Activated CD4-positive, alpha-beta T cell treated with anti-CD3 and anti-CD28 coated beads, Interleukin-2, amount 50 U/mL, for 16 hours (primary cell): ENCODE results near the gene SYCP2.
"Not testable (repeated sequence)": the region's sequence is repeated elsewhere in the genome, so short reads cannot be mapped to it uniquely, and the experiment has no call there.

Experiments
- DNase-seq: peaks from one replicate; pipeline ENCODE4 v3.0.0-alpha.2; 2020

The SYCP2 gene

GRCh38 chr20:59902470-59902869 lies 31.0 kb downstream of the SYCP2 start:
- no peak for DNase-seq

GRCh38 chr20:59895908-59896307 lies 37.5 kb downstream of the SYCP2 start:
- DNase-seq, result no peak

GRCh38 chr20:59891581-59891980 lies 41.9 kb downstream of the SYCP2 start:
- DNase-seq, result no peak

- not testable (repeated sequence) for DNase-seq
Measured at GRCh38 chr20:59890035-59890434, 43.4 kb downstream of the SYCP2 start.

- DNase-seq, result no peak
Measured at GRCh38 chr20:59888050-59888449, 45.4 kb downstream of the SYCP2 start.

- DNase-seq, result no peak
Measured at GRCh38 chr20:59884494-59884893, 48.9 kb downstream of the SYCP2 start.

- DNase-seq, result no peak
Measured at GRCh38 chr20:59880198-59880597, 53.2 kb downstream of the SYCP2 start.

- DNase-seq, result no peak
Measured at GRCh38 chr20:59873409-59873808, 60.0 kb downstream of the SYCP2 start.

GRCh38 chr20:59871096-59871495 lies 62.3 kb downstream of the SYCP2 start:
- no peak for DNase-seq

- no peak for DNase-seq
Measured at GRCh38 chr20:59866338-59866737, 67.1 kb downstream of the SYCP2 start.

GRCh38 chr20:59864726-59865125 lies 68.7 kb downstream of the SYCP2 start:
- no peak for DNase-seq

GRCh38 chr20:59863058-59863457 lies 70.4 kb downstream of the SYCP2 start:
- DNase-seq, result no peak

GRCh38 chr20:59861401-59861800 lies 72.0 kb downstream of the SYCP2 start:
- DNase-seq, result no peak

- DNase-seq, result no peak
Measured at GRCh38 chr20:59858425-59858824, 75.0 kb downstream of the SYCP2 start.

- no peak for DNase-seq
Measured at GRCh38 chr20:59857966-59858365, 75.5 kb downstream of the SYCP2 start.

- DNase-seq, result not testable (repeated sequence)
Measured at GRCh38 chr20:59856941-59857340, 76.5 kb downstream of the SYCP2 start.

- not testable (repeated sequence) for DNase-seq
Measured at GRCh38 chr20:59856526-59856925, 76.9 kb downstream of the SYCP2 start.

- DNase-seq, result peak; percentile 27
Measured at GRCh38 chr20:59850018-59850641, 83.3 kb downstream of the SYCP2 start.

- no peak for DNase-seq
Measured at GRCh38 chr20:59848182-59848581, 85.3 kb downstream of the SYCP2 start.

- no peak for DNase-seq
Measured at GRCh38 chr20:59845472-59845871, 88.0 kb downstream of the SYCP2 start.

- no peak for DNase-seq
Measured at GRCh38 chr20:59839400-59839799, 94.0 kb downstream of the SYCP2 start.

GRCh38 chr20:59837623-59838394 lies 95.6 kb downstream of the SYCP2 start:
- DNase-seq, result no peak

GRCh38 chr20:59836767-59837166 lies 96.7 kb downstream of the SYCP2 start:
- no peak for DNase-seq
